GM19238 (cell line): ENCODE measurements around the gene APIP.
"Not testable (repeated sequence)": the region's sequence is repeated elsewhere in the genome, so short reads cannot be mapped to it uniquely, and the experiment has no call there.

Experiments
- DNase-seq: peaks from one replicate; pipeline ENCODE4 v3.0.0; 2011; ENCODE audit warnings: low spot score; ENCODE audit not compliant: insufficient read length

APIP gene

DNA sequence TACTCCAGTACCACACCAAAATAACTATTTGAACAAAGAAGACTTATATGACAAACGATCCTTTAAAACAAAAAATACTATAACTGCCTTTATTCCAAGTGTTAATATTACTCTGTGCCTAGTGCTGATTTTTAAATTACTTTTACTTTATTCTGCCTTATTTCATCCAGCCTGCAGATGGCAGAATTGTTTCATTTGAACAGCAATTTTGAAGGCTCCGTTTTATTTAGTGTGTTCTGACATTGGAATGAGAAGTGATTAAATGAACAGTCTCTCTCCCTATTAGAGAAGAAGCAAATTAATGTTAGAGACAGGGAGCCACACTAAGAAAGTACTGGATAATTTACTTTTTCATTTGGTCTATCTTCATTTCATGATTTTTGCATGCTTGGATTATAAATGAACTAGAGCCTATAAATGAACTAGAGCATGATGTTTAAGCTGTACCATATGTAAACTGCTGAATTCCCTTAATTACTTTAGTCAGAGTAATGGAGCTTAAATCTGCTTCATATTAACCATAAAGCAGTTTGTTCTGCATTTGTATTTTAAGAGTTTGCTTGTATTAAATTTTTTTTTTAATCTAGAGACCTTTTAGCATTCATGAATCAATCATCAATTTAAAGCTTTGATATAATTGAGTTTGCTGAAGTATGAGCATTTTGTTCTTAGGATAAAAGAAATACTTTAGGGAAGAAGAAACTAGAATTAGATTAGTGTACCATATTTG, 10.1 kb upstream of the APIP start:
- DNase-seq = no peak

DNA sequence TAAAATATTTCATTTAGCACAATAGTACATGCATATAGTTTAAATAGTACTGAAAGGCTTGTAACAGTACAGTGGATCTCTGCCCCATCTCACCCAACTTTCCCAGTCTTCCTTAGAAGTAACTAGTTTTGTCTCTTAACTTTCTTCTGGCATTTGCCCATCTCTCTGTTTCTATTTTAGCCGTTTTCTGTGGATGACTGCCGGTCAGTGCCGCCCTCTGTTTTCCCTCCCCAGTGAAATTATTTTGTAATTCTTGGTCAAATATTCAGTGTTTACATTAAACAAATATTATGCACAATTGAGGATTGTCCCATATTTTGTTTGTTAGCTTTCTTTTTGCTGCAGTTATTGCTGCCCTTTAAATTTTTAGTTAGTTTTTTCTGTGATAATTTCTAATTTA, 8.5 kb upstream of the APIP start:
- DNase-seq = no peak

DNA sequence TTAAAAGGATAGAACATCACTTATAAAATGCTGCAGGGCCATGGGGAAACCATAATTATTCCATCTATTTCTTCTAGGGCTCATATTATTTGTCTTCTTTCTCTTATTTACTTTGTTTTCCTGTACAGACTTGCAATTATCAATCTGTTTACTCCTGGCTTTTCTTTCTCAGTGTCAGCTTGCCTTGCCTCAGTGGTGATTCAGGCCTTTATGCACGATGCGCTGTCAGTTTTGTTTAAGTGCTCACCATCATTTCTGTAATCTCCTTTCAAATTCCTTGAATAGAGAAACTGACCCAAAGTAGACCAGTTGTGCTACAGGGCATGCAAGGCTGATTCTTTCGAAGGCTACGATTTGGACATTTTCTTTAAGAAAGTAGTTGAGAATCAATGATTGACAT, 5.0 kb upstream of the APIP start:
- DNase-seq = no peak

DNA sequence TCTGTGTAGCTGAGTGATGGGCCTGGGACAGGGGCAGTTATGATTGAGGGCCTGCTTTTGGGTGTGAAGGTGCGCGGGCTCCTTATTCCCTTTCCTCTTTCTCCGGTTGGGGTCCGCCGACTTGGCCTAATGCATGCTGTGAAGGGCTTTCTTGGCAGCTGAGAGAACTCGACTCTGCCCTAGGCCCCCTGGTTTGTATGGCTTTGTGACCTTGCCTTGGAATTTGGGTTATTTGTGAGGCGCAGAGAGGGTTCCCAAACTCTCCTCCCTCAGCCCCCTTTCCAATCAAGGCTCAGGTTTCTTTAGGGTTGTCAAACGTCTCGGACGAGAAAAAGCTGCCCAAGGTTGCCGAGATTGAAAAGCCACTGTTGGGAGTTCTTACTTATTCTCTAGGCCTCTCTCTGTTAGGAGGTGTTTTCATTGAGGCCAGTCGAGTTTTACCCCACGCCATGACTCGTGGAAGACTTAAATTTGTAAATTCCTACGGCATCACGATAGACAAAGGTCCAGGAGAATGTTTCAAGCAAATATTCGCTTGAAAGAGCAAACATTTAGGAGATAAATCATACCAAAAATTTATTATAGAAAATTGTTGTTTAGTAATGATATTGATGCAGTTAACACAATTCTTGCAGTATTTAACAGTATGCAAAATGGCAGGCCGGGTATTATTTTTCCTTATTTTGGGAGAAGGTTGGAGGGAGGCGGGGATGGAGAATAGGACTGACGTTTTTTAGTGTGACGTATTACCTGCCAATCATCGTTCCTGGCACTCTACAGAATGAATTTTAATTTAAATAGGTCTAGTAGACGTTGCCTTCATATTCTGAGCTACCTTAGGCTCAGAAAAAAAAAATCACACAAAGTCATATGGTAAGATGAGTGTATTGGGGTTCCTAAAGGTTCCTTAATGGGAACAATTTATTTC, 928 bp upstream of the APIP start:
- no peak for DNase-seq

DNA sequence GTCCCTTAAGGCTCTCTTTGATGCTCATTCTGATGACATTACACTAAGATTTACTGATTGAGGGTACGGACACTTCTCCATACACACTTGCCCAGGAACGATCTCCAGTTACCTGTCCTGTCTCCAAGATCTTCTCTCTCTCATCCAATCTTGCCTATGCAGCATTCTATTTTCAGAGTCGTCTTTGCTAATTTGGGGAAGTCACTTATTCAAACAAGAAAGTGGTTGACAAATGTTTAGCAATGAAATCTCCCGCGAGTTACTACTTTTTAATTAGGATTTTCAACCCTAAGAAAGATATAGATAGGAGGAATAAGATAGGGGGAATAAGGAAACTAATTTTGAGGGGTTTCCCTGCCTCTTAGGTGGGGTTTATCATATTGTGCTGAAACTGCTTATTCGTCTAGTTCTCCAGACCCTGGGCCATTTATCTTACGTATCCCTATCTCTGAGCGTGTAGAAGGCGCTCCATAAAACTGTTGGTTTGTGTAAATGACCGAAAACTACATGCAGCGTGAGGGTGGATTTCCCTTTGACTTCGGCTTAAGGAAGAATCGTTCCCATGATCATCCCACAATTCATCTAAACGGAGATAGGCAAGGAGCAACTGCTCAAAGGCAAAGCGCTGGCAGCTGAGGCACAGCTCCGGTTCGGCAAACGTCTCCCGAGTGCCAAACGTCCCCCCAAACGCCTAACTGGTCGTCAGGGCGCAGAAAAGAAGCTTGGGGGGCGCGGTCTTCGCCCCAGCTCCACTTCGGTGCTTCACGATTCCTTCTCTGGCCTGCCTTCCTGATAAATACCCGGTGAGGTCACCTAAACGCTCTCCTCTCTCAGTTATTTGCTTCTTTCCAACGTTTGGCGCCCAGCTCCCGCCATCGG, 804 bp downstream of the APIP start:
- peak; percentile 17 for DNase-seq

DNA sequence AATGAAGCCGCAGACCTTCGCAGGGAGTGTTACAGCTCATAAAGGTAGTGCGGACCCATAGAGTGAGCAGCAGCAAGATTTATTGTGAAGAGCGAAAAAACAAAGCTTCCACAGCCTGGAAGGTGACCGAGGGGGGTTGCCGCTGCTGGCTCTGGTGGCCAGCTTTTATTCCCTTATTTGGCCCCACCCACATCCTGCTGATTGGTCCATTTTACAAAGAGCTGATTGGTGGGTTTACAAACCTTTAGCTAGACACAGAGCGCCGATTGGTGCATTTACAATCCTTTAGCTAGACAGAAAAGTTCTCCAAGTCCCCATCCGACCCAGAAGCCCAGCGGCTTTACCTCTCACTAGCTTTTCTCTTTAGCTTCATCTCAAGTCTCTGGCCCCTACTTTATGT, 2.6 kb downstream of the APIP start:
- not testable (repeated sequence) for DNase-seq

DNA sequence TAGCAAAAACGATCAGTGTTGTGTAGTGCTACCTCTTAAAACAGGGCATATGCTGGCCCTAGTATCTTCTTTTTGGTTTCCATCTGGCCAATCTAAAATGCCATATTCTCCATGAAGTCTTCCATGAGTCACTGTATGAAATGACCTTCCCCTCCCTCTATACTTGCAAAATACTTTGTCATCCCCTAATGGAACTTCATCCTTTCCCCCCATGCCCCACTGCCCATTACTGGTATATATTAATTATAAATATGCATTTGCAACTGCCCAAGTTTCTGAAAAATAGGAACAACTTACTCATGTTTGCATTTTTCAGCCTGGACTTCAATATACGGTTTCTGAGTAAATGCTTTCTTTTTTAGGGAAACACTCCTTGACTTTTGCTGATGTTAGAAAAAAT, 4.5 kb downstream of the APIP start:
- DNase-seq = no peak

DNA sequence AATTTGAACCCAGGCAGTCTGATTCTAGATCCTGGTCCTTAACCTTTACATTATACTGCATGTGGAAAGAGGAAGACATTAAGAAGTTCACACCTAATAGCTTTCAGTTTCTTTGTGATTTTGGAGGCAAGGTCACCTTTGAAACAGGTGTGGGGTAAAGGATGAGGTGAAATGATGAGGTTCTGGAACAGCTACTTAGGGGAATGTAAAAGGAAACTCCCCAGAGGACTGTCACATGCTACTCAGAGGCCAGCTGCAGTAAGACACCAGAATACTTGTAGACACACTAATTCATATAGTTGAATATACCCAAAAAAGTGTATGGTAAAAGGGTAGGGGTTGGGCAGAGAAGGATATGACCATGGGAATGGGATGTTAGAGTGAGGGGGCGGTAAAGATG, 5.4 kb downstream of the APIP start:
- no peak for DNase-seq

DNA sequence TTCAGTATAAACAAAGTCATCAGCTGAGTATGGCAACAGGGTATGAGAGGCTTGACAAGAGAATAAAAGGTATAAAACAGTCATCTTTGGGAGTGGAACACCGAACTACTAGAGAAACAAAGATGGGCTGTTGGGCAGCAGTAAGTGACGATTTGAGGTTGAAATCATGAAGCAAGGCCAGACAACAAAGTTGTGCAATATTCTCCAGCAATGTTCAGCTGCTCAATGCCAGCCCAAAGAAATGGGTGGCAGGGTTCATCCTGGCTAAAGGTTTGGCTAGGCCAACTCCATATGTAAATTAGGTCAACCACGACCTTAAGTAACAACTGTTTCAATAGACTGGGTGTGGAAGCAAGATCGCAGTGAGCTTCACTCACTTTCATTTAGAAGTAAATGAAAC, 6.2 kb downstream of the APIP start:
- no peak for DNase-seq

DNA sequence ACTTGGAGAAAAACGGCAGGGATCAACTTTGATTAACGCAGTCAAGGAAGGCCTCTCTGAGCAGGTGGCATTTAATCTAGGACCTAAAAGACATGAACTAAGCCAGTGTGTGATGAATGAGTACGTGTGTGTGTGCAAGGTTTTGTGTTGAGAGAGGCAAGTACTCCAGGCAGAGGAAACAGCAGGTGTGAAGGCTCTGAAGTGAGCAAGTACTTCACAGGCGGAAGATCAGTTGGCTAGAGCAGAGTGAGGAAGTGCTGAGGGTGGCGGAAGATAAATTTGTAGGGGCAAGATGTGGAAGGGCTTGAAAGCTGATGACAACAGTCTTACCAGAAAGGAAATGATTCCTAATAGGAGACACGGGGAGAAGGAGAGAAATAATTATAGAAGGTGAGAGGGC, 6.8 kb downstream of the APIP start:
- no peak for DNase-seq

DNA sequence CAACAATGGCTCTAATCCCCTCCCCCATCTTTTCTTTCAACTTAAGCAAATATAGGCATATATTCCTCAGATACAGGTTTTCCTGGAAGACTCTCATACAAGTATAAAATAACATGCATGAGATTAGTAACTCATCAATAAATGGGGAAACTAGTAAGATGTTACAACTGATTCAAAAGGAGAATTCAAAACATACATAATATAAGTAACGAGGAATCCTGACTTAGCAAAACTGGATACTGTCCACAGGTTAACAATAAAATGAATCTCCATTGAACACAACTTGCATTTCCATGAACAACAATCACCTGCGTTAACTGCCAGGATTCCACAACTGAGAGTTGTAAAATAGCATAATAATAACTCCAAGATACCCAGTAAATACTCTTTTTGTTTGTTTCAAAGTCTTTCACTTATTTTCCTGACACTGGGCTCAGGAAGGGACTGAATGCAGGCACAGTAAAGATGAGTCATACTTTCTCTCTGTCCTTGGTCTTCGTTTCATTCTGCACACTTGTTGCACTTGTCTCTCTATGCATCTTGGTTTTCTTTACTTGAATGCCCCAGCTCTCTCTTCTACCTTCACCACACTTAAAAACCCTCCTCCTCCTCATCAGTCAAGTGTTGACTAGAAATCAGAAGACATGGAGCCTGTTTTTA, 8.1 kb downstream of the APIP start:
- DNase-seq = no peak

DNA sequence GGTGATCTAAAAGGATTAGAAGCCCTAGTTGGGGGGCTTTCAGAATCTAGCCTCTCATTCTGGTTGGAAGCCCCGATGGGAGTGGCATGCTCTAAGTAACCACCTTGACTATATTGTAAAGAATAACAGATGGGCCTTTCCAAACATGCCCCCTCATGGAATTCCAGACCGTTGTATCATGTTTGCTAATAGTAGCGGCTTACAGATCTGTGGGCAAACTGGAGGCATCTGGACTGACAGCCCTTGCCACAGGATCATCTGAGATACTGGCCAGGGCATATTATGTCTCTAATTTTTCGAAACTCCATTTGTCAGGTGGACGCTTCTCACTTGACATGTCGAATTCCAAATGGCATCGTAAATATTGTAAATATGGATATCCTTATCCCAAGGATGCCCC, 10.5 kb downstream of the APIP start:
- no peak for DNase-seq

DNA sequence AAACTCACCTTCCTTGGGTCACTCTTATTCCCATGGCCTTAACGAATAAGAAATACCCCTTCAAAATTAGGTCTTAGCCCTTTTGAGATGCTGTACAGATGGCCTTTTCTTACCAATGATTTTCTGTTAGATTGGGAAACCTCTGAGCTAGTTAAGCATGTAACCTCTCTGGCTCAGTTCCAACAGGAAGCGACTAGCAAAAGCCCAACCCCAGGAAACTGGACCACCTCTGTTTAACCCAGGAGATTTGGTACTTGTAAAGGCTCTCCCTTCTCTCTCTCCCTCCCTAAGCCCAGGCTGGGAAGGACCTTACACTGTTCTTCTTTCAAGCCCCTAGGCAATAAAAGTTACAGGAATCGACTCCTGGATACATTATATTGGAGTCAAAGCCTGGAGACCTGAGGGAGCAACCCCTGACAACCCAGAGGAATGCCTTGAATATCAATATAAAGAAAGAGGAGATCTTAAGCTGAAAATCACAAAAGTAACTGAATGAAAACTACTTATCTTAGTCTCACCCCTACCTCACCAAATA, 11.7 kb downstream of the APIP start:
- no peak for DNase-seq

DNA sequence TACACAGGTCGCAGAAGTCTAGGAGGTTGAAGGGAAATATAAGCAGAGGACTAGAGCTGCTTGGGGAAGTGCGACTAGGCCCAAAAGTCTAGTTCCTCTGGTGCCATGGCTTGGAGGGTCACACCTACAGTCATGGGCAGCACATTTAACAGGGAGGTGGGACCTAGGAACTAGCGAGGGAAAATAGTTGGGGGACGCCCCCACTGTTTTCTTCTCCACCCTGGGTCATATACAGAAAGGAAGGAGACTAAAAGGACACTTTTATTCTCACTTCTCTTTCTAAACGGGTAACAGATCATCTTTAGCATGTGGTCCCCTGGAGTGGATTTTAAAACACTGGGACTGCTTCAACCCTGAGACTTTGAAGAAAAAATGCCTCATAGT, 16.6 kb downstream of the APIP start:
- DNase-seq = no peak

DNA sequence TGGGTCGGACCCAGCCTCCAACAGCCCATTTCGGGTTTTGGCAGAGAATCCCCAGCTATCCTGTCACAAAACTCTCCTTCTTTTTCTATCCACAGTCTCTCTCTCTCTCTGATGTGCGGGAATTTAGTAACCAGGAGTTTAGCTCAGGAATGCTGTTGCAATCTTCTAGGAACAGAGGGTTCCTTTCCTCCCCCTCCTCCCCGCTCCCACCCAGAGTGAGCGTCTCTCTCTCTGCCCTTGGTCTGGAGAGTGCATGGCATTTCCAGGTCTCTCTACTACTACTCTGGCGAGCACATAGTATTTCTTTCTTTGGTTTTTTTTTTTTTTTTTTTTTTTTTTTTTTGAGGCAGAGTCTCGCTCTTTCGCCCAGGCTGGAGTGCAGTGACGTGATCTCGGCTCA, 17.7 kb downstream of the APIP start:
- DNase-seq = no peak

DNA sequence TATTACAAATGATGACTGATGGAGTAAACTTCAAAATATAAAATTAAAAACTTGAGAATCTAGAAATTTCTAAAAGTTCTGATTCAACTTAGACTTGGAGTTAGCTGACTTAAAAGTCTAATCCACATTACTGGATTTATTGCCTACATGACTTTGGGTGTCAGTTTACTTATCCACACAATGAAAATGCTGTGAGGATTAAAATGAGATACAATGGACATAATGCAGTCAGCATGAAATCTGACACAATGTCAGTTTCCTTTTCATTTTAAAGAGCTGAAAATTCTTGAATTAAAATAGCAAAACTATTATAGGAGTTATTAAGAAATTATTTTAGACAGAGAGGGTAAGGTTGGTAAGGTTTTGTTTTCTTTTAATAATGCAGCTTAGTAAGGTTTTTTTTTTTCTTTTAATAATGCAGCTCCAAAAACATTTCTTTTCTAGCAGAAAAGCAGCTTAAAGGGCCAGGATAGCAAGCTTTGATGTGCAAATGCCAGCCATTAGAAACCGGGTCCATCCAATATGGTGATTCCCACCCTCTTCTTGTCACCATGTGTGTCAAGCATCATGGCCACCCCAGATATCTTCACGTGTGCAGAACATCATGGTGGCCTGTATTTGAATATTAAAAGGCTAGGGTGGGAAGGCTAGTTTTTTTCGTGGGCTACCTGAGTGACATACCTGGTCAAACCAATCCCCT, 18.9 kb downstream of the APIP start:
- no peak for DNase-seq

DNA sequence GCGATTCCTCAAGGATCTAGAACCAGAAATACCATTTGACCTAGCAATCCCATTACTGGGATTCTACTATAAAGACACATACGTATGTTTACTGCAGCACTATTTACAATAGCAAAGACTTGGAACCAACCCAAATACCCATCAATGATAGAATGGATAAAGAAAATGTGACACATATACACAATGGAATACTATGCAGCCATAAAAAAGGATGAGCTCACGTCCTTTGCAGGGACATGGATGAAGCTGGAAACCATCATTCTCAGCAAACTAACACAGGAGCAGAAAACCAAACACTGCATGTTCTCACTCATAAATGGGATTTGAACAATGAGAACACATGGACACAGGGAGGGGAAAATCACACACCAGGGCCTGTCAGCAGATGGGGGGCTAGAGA, 20.0 kb downstream of the APIP start:
- not testable (repeated sequence) for DNase-seq

DNA sequence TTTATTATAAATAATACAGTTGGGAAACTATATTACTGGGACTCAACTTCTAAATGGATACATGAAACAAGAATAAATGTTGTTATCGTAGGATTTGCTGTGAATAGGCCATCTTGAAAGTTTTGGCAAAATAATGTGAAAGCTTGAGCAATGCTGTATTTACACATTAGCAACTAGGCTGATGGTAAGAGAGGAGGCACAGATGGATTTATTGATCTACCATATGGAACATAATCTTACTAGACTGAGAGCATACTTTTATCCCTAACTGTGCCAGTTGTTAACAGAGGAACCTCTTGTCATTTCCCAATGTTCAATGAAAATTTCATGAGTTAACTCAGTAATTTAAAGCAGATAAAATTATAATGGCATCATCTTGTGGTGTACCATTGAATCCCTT, 22.8 kb downstream of the APIP start:
- DNase-seq = no peak

DNA sequence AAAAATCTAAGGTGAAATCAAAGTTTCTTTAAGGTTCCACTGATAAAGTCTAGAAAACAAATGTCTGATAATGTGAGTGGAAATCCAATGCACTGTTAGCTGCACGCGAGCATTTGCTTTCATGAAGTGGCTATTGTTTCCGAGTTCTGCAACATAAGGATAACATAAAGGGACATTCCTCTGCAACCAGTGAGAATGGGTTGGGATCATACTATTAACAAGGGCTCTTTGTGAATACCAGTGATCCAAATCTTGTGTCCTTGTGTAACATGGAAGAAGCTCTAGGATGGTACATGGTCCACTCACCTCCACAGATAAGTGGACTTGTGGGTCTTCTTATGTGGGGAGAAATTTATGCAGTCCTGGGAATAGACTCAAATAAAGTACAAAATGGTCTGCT, 24.6 kb downstream of the APIP start:
- no peak for DNase-seq

DNA sequence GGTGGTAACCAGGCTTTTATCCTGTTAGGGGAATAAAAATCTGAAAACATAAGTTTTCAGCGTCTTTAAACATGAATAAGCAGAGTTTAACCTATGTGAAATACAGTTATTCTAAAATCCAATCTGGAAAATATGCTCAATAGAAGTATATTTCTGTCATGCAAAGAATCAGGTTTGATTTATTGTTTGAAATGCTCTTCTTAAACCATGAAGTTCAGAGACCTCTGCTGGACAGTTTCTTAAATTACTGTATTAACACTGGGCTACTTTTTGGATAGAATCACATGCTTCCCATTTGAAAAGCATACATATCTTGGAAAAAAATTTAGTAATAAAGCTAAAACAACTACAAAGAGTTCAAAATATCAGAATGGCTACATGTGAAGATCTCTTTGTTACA, 25.4 kb downstream of the APIP start:
- DNase-seq = no peak
